ENCODE results near the gene AGAP3. TPM values are rescaled to one million over a fixed set of nuclear protein-coding genes. Genes with fewer than 3 reads are reported as not detected.

The AGAP3 gene
- total and polyA plus RNA-seq, 4 donors = 45.7 to 247 (median 134) TPM

DNA sequence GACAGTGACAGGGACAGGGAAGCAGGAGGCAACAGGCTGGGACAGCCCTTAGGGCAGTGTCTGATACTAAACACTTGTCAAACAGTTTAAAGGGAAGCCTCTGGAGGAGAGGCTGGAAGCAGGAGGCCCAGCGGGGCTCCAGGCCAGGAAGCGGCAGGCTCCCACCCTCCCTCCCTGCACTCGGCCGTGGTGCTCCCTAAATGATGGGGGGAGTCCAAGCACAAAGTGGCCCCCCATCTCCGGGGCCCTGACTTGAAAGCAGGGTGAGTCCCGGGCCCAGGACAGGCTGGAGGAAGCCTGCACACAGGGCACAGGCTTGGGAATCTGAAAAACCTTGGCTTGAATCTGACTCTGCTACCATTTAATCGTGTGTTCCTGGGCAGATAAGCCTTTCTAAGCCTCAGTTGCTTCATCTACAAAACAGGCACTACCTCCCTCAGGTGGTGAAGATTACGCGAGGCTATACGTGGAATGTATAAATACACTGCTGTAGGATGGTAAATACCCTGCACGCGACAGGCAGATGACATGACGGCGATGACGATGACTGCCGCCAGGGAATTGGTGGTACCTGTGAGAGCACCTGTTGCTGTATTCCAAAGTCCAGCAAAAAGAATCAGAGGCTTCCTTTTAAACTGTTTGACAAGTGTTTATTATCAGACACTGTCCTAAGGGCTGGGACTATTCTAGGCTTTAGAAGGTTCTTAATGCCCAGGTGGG, 47.2 kb downstream of the AGAP3 start:
- H3K36me3 ChIP-seq (ENCODE audit: control insufficient read depth, insufficient read depth, low read length) = peaks cover 100% of the 10 kb centered on the region
- WGBS (ENCODE audit: insufficient coverage) = 98% methylated on average over 9 of the region's 16 CpGs
- no peak overlapping the region for H3K27ac ChIP-seq (ENCODE audit: low read depth, low read length)
- peaks cover 87% of the 10 kb centered on the region for H3K4me1 ChIP-seq (ENCODE audit: control insufficient read depth, insufficient read depth, low read length)
- no peak overlapping the region for H3K4me3 ChIP-seq (ENCODE audit: low read depth, low read length)
- DNase-seq (ENCODE audit: low read depth in 4 of 6, low spot score in 6 of 6) = no peak
- no peaks in the 10 kb centered on the region for H3K27me3 ChIP-seq (ENCODE audit: control insufficient read depth, insufficient read depth, low read length)
- H3K9me3 ChIP-seq (ENCODE audit: control insufficient read depth, insufficient read depth, low read length) = no peaks in the 10 kb centered on the region

DNA sequence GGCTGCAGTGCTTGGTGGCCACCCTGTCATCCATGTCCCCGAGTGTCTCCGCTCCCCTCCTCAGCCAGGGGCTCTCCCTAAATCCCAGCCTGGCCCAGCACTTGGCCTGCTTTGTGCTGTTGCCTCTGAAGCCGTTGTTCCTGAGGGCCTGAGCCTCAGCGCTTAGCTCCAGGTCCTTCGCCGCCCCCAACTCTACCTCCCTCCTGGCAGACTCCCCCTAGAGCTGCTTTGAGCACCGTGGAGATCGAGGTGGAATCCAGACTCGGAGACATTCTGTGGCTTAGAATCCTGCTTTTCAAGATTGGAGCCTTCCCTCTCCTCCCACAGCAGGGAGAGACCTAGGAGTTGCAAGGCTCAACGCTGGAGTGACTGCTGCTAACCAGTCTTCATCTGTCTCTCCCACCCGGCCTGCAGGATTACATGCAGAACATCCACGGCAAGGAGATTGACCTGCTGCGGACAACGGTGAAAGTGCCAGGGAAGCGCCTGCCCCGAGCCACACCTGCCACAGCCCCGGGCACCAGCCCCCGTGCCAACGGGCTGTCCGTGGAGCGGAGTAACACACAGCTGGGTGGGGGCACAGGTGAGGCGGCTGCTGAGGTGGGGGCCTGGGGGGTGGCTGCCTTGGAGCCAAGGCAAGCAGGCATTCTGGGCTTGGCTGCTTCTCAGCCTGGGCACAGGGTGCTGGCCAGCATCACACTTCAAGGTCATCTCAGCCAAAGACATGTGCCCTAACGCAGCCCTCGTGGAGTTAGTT, 47.9 kb downstream of the AGAP3 start:
- Histone ChIP-seq H3K36me3 (ENCODE audit: control insufficient read depth, insufficient read depth, low read length) (peaks cover 100% of the 10 kb centered on the region), H3K9me3 (ENCODE audit: control insufficient read depth, insufficient read depth, low read length) (no peaks in the 10 kb centered on the region), H3K27me3 (ENCODE audit: control insufficient read depth, insufficient read depth, low read length) (no peaks in the 10 kb centered on the region), H3K27ac (ENCODE audit: low read depth, low read length) (no peak overlapping the region), H3K4me1 (ENCODE audit: control insufficient read depth, insufficient read depth, low read length) (peaks cover 87% of the 10 kb centered on the region), H3K4me3 (ENCODE audit: low read depth, low read length) (no peak overlapping the region)
- 84% methylated on average over 24 of the region's 24 CpGs for WGBS (ENCODE audit: insufficient coverage)
- DNase-seq (ENCODE audit: low read depth in 4 of 6, low spot score in 6 of 6) = no peak

DNA sequence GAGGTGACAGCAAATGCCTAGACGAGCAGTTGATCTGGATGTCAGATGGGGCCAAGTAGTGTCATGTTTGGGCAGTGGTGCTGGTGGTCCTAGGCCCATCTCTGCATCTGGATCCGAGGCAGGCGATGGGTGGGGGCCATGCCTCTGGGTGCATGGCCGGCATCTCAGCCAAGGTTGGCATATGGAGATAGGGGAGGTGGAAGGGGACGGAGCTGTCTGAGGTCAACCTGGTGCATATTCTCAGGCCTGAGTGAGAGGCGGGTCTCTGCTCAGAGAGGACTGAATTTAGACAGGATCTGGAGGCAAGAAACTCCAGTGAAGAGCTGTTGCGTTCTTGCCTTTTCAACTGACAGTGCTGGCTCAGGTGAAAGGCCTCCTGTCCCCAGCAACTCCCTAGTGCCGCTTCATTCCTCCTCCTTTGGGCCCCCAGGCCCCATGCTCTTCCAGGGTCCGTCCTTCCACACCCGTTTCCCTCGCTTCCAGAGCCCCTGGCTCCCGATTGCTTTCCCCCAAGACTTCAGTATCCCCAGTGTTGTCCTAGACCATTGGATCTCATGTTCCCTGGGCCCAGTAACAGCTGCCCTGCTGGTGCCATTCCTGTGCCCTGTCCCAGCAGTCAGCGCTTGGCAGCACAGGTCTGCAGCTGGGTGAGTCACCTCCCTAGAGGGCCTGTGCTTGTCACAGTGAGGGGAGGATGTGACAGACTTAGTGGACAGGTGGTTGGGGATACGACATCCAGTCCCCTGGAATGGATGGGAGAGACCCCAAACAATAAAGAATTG, 48.7 kb downstream of the AGAP3 start:
- Histone ChIP-seq H3K27ac (ENCODE audit: low read depth, low read length) (no peak overlapping the region), H3K27me3 (ENCODE audit: control insufficient read depth, insufficient read depth, low read length) (no peaks in the 10 kb centered on the region), H3K4me3 (ENCODE audit: low read depth, low read length) (no peak overlapping the region), H3K4me1 (ENCODE audit: control insufficient read depth, insufficient read depth, low read length) (peaks cover 87% of the 10 kb centered on the region), H3K9me3 (ENCODE audit: control insufficient read depth, insufficient read depth, low read length) (no peaks in the 10 kb centered on the region), H3K36me3 (ENCODE audit: control insufficient read depth, insufficient read depth, low read length) (peaks cover 100% of the 10 kb centered on the region)
- no peak for DNase-seq (ENCODE audit: low read depth in 4 of 6, low spot score in 6 of 6)
- WGBS (ENCODE audit: insufficient coverage) = 97% methylated on average over 12 of the region's 14 CpGs

GRCh38 chr7:151135525-151135845, 49.2 kb downstream of the AGAP3 start:
- WGBS (ENCODE audit: insufficient coverage) = 91% methylated on average over 5 of the region's 5 CpGs
- Histone ChIP-seq H3K4me3 (ENCODE audit: low read depth, low read length) (no peak overlapping the region), H3K9me3 (ENCODE audit: control insufficient read depth, insufficient read depth, low read length) (no peaks in the 10 kb centered on the region), H3K27ac (ENCODE audit: low read depth, low read length) (no peak overlapping the region), H3K4me1 (ENCODE audit: control insufficient read depth, insufficient read depth, low read length) (peaks cover 82% of the 10 kb centered on the region), H3K27me3 (ENCODE audit: control insufficient read depth, insufficient read depth, low read length) (no peaks in the 10 kb centered on the region), H3K36me3 (ENCODE audit: control insufficient read depth, insufficient read depth, low read length) (peaks cover 97% of the 10 kb centered on the region)
- DNase-seq (ENCODE audit: low read depth in 4 of 6, low spot score in 6 of 6) = no peak

GRCh38 chr7:151135866-151136843, 49.9 kb downstream of the AGAP3 start:
- Histone ChIP-seq H3K9me3 (ENCODE audit: control insufficient read depth, insufficient read depth, low read length) (no peaks in the 10 kb centered on the region), H3K27ac (ENCODE audit: low read depth, low read length) (no peak overlapping the region), H3K27me3 (ENCODE audit: control insufficient read depth, insufficient read depth, low read length) (no peaks in the 10 kb centered on the region), H3K36me3 (ENCODE audit: control insufficient read depth, insufficient read depth, low read length) (peaks cover 97% of the 10 kb centered on the region), H3K4me3 (ENCODE audit: low read depth, low read length) (no peak overlapping the region), H3K4me1 (ENCODE audit: control insufficient read depth, insufficient read depth, low read length) (peaks cover 81% of the 10 kb centered on the region)
- peak in 2 of 6 donors; percentile 43 to 87 for DNase-seq (ENCODE audit: low read depth in 4 of 6, low spot score in 6 of 6)
- WGBS (ENCODE audit: insufficient coverage) = 79% methylated on average over 30 of the region's 33 CpGs

DNA sequence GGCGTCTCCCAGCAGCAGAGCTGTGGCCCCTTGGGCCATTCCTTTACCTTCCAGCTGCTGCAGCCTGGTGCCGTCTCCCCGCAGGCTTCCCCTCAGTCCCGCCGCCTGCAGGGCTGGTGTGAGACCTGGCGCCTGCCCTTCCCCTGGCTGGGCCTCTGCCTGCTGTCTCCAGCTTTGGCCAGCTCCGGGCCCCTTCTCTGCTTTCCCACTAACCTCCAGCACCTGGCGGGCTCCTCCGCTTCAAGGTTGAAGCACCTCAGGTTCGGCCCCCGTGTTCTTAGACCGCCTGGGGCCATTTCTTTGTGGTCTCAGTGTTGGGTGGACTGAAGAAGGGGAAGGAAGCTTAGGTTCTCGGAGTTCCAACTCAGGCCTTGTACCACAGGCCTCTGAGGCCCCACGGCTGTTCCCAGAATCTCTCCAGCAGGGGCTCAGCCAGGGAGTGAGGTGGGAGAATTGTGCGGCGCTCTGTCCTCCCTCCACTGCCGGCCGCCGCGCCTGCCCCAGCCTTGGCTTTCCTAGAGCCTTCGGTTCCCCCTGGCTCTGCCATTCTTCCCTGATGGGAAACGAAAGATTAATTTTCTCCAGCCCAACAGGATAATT, 50.9 kb downstream of the AGAP3 start:
- no peak overlapping the region for H3K4me3 ChIP-seq (ENCODE audit: low read depth, low read length)
- peaks cover 97% of the 10 kb centered on the region for H3K36me3 ChIP-seq (ENCODE audit: control insufficient read depth, insufficient read depth, low read length)
- H3K4me1 ChIP-seq (ENCODE audit: control insufficient read depth, insufficient read depth, low read length) = peaks cover 80% of the 10 kb centered on the region
- WGBS (ENCODE audit: insufficient coverage) = 69% methylated on average over 6 of the region's 22 CpGs
- H3K9me3 ChIP-seq (ENCODE audit: control insufficient read depth, insufficient read depth, low read length) = no peaks in the 10 kb centered on the region
- H3K27ac ChIP-seq (ENCODE audit: low read depth, low read length) = no peak overlapping the region
- H3K27me3 ChIP-seq (ENCODE audit: control insufficient read depth, insufficient read depth, low read length) = no peaks in the 10 kb centered on the region
- peak in 1 of 6 donors; percentile 54 for DNase-seq (ENCODE audit: low read depth in 4 of 6, low spot score in 6 of 6)

- DNase-seq (ENCODE audit: low read depth in 4 of 6, low spot score in 6 of 6) = no peak
- H3K27ac ChIP-seq (ENCODE audit: low read depth, low read length) = no peak overlapping the region
- no peak overlapping the region for H3K4me3 ChIP-seq (ENCODE audit: low read depth, low read length)
- 72% methylated on average over 11 of the region's 11 CpGs for WGBS (ENCODE audit: insufficient coverage)
- no peaks in the 10 kb centered on the region for H3K27me3 ChIP-seq (ENCODE audit: control insufficient read depth, insufficient read depth, low read length)
- no peaks in the 10 kb centered on the region for H3K9me3 ChIP-seq (ENCODE audit: control insufficient read depth, insufficient read depth, low read length)
- peaks cover 97% of the 10 kb centered on the region for H3K36me3 ChIP-seq (ENCODE audit: control insufficient read depth, insufficient read depth, low read length)
- H3K4me1 ChIP-seq (ENCODE audit: control insufficient read depth, insufficient read depth, low read length) = peaks cover 80% of the 10 kb centered on the region
These were observed 51.5 kb downstream of the AGAP3 start for GRCh38 chr7:151137791-151138152.

- peak in 1 of 6 donors; percentile 72 for DNase-seq (ENCODE audit: low read depth in 4 of 6, low spot score in 6 of 6)
- H3K36me3 ChIP-seq (ENCODE audit: control insufficient read depth, insufficient read depth, low read length) = peaks cover 97% of the 10 kb centered on the region
- H3K9me3 ChIP-seq (ENCODE audit: control insufficient read depth, insufficient read depth, low read length) = no peaks in the 10 kb centered on the region
- WGBS (ENCODE audit: insufficient coverage) = 45% methylated on average over 21 of the region's 30 CpGs
- H3K4me3 ChIP-seq (ENCODE audit: low read depth, low read length) = no peak overlapping the region
- H3K4me1 ChIP-seq (ENCODE audit: control insufficient read depth, insufficient read depth, low read length) = peaks cover 80% of the 10 kb centered on the region
- H3K27ac ChIP-seq (ENCODE audit: low read depth, low read length) = no peak overlapping the region
- no peaks in the 10 kb centered on the region for H3K27me3 ChIP-seq (ENCODE audit: control insufficient read depth, insufficient read depth, low read length)
These were observed 52.0 kb downstream of the AGAP3 start for GRCh38 chr7:151138153-151138851.

Data from spinal cord (tissue), 10 donors.